HG02642 (cell line): Measurements from ENCODE around the gene MS4A10.
"Not testable (repeated sequence)": the region's sequence is repeated elsewhere in the genome, so short reads cannot be mapped to it uniquely, and the experiment has no call there.

Source experiments
- ATAC-seq: cut with Tn5 transposase; IDR thresholded peaks from one replicate; pipeline ENCODE4 v1.9.1; 2021; ENCODE audit warnings: mild to moderate bottlenecking; ENCODE audit not compliant: unreplicated experiment, poor library complexity

MS4A10 gene

GRCh38 chr11:60821827-60822599 lies 36.9 kb downstream of the MS4A10 start:
- no peak for ATAC-seq

DNA sequence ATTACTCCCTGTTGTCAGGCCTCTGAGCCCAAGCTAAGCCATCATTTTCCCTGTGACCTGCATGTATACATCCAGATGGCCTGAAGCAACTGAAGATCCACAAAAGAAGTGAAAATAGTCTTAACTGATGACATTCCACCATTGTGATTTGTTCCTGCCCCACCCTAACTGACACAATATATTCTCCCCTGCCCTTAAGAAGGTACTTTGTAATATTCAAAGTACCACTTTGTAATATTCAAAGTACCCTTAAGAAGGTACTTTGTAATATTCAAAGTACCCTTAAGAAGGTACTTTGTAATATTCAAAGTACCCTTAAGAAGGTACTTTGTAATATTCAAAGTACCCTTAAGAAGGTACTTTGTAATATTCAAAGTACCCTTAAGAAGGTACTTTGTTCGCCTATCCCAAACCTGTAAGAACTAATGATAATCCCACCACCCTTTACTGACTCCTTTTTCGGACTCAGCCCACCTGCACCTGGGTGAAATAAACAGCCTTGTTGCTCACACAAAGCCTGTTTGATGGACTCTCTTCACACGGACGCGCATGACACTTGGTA lies 38.7 kb downstream of the MS4A10 start:
- not testable (repeated sequence) for ATAC-seq

DNA sequence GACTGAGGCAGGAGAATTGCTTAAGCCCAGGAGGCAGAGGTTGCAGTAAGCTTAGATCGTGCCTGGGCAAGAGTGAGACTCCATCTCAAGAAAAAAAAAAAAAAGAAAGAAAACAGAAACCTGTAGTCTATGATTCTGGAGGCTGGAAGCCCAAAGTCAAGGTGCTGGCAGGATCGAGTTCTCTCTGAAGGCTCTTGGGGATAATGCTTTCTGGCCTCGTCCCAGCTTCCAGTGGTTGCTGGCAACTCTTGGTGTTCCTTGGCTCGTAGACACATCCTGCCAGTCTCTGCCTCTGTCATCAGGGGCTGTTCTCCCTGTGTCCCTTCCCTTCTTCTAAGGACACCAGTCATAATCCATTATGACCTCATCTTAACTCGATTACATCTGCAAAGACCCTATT lies 40.0 kb downstream of the MS4A10 start:
- ATAC-seq: no peak

DNA sequence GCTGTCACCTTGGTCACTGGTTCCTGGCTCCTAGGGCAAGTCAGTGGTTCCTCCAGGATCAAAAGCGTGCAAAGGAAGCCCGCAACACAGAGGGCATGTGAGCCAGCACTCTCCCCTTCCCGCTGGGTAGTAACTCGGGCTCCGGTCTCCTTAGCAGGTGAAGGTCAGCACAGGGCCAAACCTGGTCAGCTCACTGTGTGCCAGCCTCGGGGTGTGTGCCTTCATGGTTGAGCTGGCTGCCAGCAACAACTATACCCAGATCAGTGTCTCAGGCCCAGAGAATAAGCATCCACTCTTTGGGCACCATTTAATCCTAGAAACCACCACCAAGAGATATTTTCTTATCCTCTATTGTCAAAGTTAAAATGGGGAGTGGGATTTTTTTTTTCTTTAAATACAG lies 40.7 kb downstream of the MS4A10 start:
- ATAC-seq: no peak

- ATAC-seq: peak; percentile 53
Measured at GRCh38 chr11:60830478-60831142, 45.5 kb downstream of the MS4A10 start.

DNA sequence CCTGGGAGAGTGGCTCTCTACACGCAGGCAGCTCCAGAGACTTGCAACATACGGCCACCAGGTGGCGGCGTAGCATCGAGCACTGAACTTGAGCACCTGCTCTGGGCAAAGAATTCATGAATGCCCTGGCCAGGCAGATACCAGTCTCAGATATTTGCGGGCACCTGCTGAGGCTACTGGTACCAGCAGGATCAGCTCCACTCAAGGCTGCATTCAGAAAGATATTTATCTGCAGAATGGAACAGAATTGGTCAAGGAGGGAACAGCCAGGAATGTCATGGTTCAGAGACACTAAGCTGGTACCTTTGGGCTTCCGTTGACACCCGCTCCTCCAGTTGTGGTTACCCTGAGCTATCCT lies 46.0 kb downstream of the MS4A10 start:
- ATAC-seq: peak; percentile 85

DNA sequence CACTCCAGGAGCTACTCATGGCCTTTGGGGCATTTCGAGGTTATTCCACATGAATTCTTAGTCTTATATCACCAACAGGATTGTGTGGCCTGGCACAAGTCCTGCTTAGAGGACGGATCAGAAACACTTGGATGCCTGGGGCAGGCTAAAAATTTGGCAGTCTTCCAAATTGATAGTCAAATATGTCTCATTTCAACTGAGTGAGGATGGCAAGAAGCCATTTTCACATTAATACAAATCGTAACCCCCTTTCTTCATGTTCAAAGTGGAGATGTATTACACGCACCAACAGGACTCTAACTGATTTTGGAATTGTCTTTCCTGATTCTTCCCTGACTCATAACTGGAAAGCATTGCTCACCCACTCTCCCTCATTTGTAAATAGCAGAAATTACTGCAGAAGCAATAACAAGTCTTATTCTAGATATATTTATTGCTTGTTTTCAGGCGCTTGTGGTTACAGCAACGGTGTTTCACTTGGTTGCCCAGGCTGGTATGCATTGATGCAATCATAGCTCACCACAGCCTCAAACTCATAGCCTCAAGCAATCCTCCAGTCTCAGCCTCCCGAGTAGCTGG lies 46.5 kb downstream of the MS4A10 start:
- ATAC-seq: no peak

GRCh38 chr11:60834742-60835533 lies 49.8 kb downstream of the MS4A10 start:
- ATAC-seq: no peak

GRCh38 chr11:60835534-60835846 lies 50.4 kb downstream of the MS4A10 start:
- no peak for ATAC-seq

- ATAC-seq: no peak
Measured at GRCh38 chr11:60836866-60837515, 51.9 kb downstream of the MS4A10 start.

GRCh38 chr11:60838132-60838531 lies 53.0 kb downstream of the MS4A10 start:
- no peak for ATAC-seq

DNA sequence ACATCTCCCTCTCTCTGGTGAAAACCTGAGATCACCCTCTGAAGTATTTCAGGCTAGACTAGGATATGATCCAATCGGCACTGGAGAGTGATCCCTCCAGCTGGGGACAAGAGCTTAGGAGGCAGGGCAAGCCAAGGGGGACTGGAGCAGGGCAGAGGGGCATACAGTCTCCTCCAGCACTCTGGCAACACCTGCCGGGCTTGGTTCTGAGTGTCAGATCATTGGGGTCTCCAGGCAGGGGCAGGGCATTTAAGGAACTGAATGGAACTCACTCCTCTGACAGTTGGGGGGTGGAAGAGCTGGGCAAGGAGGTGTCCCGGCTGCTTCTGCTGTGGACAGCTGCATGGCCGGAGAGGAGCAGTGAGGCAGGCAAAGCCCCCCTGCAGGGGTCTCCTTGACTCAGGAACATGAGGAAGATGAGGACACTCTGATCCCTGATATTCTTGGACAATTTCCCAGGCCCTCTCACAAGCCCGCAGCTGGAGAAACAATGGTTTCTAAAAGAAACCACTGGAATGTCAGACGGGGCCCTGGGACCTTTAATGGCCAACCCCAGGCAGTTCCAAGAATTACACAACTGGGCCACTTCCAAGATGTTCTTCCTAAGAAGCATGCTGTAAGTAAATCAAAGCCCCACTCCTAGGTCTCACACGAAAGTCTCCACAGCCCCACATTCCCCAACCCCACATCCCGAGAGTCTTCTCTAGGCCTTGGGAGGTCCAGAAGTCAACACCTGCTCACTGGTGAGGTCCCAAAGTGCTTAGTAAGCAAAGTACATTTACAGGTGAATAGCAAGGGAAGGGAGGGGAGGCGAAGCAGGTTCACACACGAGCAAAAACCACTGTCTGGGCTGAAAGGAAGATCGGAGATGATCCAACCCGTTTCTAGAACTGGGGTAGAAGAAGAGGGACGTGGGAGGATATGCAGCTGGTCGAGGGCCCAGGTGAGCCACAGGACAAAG lies 55.6 kb downstream of the MS4A10 start:
- no peak for ATAC-seq

DNA sequence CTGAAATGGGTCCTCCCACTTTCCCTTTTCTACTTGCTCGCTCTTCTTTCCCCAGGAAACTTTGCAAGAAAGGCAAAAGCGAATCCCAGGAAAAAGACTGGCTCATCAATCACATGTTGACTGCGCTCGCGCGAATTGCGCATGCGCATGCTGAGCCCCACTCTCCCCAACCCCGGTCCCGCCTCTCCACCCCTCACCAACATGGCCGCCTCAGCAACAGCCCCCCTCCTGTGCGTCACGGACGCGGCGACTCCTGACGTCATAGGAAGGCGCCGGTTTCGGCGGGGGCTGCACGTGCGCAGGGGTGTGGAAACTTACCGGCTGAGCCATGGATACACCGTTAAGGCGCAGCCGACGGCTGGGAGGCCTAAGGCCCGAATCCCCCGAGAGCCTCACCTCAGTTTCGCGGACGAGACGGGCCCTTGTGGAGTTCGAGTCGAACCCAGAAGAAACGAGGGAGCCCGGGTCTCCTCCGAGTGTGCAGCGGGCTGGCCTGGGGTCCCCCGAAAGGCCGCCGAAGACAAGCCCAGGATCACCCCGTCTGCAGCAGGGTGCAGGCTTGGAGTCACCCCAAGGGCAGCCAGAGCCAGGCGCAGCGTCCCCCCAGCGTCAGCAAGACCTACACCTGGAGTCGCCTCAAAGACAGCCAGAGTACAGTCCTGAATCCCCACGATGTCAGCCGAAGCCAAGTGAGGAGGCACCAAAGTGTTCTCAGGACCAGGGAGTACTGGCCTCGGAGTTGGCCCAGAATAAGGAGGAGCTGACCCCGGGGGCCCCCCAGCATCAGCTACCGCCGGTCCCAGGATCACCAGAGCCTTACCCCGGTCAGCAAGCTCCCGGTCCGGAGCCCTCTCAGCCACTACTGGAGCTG lies 56.9 kb downstream of the MS4A10 start, which contains the start of gene CCDC86:
Gene CCDC86 (plus strand): TSS at position 317 of the 871 bp plus-strand sequence. CDS start 12 bp downstream, at position 329.
- ATAC-seq: peak; percentile 82

DNA sequence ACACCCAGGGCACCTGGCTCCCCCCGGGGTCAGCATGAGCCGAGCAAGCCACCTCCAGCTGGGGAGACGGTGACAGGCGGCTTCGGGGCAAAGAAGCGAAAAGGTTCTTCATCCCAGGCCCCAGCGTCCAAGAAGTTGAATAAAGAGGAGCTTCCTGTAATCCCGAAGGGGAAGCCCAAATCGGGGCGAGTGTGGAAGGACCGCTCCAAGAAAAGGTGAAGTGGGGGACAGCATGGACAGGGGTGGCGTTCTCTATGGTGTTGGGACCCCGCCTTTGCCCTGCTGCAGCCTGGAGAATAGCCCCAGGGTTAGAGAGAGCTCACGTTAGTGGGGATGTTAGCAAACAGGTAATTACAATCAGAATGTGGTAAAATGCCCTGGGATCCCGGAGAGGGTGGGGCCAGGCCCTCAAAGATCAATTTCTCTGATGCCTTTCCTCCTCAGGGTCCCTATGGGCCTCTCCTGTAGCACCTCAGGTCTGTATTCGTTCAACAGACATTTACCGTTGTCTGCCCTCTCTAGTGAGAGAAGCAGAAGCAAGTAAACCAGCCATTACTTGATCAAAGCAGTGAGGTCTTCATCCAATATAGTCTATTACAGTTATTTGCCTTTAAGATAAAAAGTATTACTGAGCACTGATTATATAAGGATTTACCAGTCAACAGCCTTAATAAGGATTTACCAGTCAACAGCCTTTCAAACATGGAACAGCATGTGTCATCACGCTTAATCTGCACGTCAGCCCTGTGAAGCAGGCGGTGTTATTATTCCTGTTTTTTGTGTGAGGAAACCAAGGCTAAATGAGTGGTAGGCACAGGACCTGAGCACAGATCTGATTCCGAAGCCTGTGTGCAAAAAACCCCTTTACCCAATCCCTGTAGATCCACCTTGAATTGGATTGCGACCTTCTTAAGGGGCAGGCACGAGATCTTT lies 57.8 kb downstream of the MS4A10 start:
- ATAC-seq: no peak

GRCh38 chr11:60844045-60844869 lies 59.1 kb downstream of the MS4A10 start:
- ATAC-seq: no peak

DNA sequence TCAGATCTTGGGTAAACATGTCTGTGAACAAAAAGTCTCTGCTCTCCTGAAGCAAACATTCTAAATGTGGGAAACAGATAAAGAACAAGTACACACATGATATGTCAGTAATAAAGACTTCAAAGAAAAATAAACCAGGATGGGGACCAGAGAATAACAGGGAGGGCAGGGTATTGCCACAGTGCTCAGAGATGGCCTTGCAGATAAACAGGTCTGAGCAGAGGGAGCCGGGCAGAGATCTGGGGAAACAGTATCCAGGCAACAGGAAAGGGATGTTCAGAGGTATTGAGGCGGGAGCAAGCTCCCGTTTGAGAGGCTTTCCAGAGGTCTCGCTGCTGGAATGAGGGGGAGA lies 59.7 kb downstream of the MS4A10 start:
- no peak for ATAC-seq
